Measurements from ENCODE around the gene FRAS1. TPM values are rescaled to one million over a fixed set of nuclear protein-coding genes. Genes with fewer than 3 reads are reported as not detected.
"Not testable (repeated sequence)": the region's sequence is repeated elsewhere in the genome, so short reads cannot be mapped to it uniquely, and the experiment has no call there.

Gene FRAS1
- 10 to 100 TPM in 1 of 2 donors, 1 to 10 TPM in 1; 6.4 to 11.0 TPM for total RNA-seq

- Histone ChIP-seq H3K27me3 (replicated peaks; ENCODE audit: insufficient read depth) (no peaks in the 10 kb centered on the region), H3K36me3 (no peaks in the 10 kb centered on the region), H3K4me1 (replicated peaks) (no peaks in the 10 kb centered on the region), H3K9me3 (no peaks in the 10 kb centered on the region), H3K4me3 (peak within 1 kb of the TSS; percentile 37 to 61), H3K27ac (peak within 1 kb of the TSS; percentile 84 to 91)
- 1% methylated on average over 19 of the region's 39 CpGs for WGBS
- TF ChIP-seq POLR2AphosphoS5 (IDR thresholded peaks at IDR 0.05) (no peak), POLR2A (IDR thresholded peaks at IDR 0.05) (no peak), CTCF (IDR thresholded peaks at IDR 0.05) (no peak)
- intact Hi-C loops (cut with DNase I) = loop anchor here (5.0 kb wide), 1 partner anchor 235 kb away; no protein-coding TSS in a partner anchor
- peak; percentile 43 for DNase-seq (ENCODE audit: low spot score)
These were observed at the start of gene FRAS1 for GRCh38 chr4:78057135-78057599. FRAS1 (plus strand) TSS chr4:78057323; CDS start chr4:78058010, 687 bp downstream.

GRCh38 chr4:78011003-78011402 is 46.1 kb upstream of the FRAS1 start:
- DNase-seq (ENCODE audit: low spot score); H3K9me3 ChIP-seq: not testable (repeated sequence)

GRCh38 chr4:78014889-78015886 is 41.9 kb upstream of the FRAS1 start:
- Histone ChIP-seq H3K27me3 (replicated peaks; ENCODE audit: insufficient read depth) (no peaks in the 10 kb centered on the region), H3K4me3 (no peak overlapping the region), H3K9me3 (no peaks in the 10 kb centered on the region), H3K27ac (no peak overlapping the region), H3K36me3 (no peaks in the 10 kb centered on the region), H3K4me1 (replicated peaks) (no peaks in the 10 kb centered on the region)
- DNase-seq (ENCODE audit: low spot score) = no peak
- intact Hi-C loops (cut with DNase I) = no loop called here
- WGBS = 58% methylated on average over 10 of the region's 10 CpGs
- no peak for TF ChIP-seq POLR2AphosphoS5 (IDR thresholded peaks at IDR 0.05)
- TF ChIP-seq POLR2A (IDR thresholded peaks at IDR 0.05) = no peak
- no peak for TF ChIP-seq CTCF (IDR thresholded peaks at IDR 0.05)

More at GRCh38 chr4:78011003-78011402, 46.1 kb upstream of the FRAS1 start:
- H3K36me3 ChIP-seq; H3K4me3 ChIP-seq; intact Hi-C loops (cut with DNase I); H3K27ac ChIP-seq; H3K27me3 ChIP-seq (replicated peaks; ENCODE audit: insufficient read depth); H3K4me1 ChIP-seq (replicated peaks): not testable (repeated sequence)
- whole genome bisulfite sequencing = 100% methylated on average over 5 of the region's 5 CpGs

- Histone ChIP-seq H3K36me3 (no peaks in the 10 kb centered on the region), H3K27ac (no peak overlapping the region), H3K4me3 (no peak overlapping the region), H3K27me3 (replicated peaks; ENCODE audit: insufficient read depth) (no peaks in the 10 kb centered on the region), H3K4me1 (replicated peaks) (no peaks in the 10 kb centered on the region), H3K9me3 (no peaks in the 10 kb centered on the region)
- TF ChIP-seq POLR2AphosphoS5 (IDR thresholded peaks at IDR 0.05) = peak; percentile 72
- TF ChIP-seq CTCF (IDR thresholded peaks at IDR 0.05) = no peak
- intact Hi-C loops (cut with DNase I) = no loop called here
- 67% methylated on average over 3 of the region's 3 CpGs for WGBS
- peak; percentile 32 for DNase-seq (ENCODE audit: low spot score)
These were observed 38.7 kb upstream of the FRAS1 start for GRCh38 chr4:78018271-78019049.

- intact Hi-C loops (cut with DNase I) = no loop called here
- Histone ChIP-seq H3K9me3 (no peaks in the 10 kb centered on the region), H3K27ac (no peak overlapping the region), H3K4me3 (no peak overlapping the region), H3K27me3 (replicated peaks; ENCODE audit: insufficient read depth) (no peaks in the 10 kb centered on the region), H3K4me1 (replicated peaks) (no peaks in the 10 kb centered on the region), H3K36me3 (no peaks in the 10 kb centered on the region)
- DNase-seq (ENCODE audit: low spot score) = no peak
- TF ChIP-seq POLR2A (IDR thresholded peaks at IDR 0.05) = no peak
- no peak for TF ChIP-seq CTCF (IDR thresholded peaks at IDR 0.05)
- no peak for TF ChIP-seq POLR2AphosphoS5 (IDR thresholded peaks at IDR 0.05)
These were observed 37.7 kb upstream of the FRAS1 start for GRCh38 chr4:78019414-78019813.

Measured in prostate gland (tissue), 2 donors.